Sciatic nerve (tissue), 2 donors: ENCODE measurements around the gene NLRP14. TPM values are rescaled to one million over a fixed set of nuclear protein-coding genes. Genes with fewer than 3 reads are reported as not detected.

Experiments used
- ATAC-seq: fragments of 200-7000 bp; cut with Tn5 transposase; one replicate; pipeline ENCODE4 v1.9.1; 2020; ENCODE audit warnings: mild to moderate bottlenecking, moderate library complexity
- DNase-seq: peaks from one replicate; pipeline ENCODE4 v3.0.0-alpha.2; 2020; ENCODE audit warnings: low spot score
- intact Hi-C: fragments of 100-400 bp; cut with DNase I; formaldehyde crosslinking; loops from one replicate; pipeline ENCODE4 v1.14.2; 2022
- total RNA-seq: library from RNA; stranded (reverse); fragmentation: NEBNext Ultra II Directional; extraction: Animal tissue kit (Norgen Biotek cat#: 25700); gene quantifications from one replicate; pipeline ENCODE4 v1.2.1, GENCODE V29; 2021
- donor health status: DM: no; HTN: no; CAD: no.
- donor health status: DM: no; HTN: no; CAD: no.

The NLRP14 gene
- total RNA-seq = 0.53 TPM

GRCh38 chr11:7020183-7020917, at the start of gene NLRP14, which contains the start of gene ZNF214:
TSS of gene NLRP14 (plus strand) at chr11:7020479. CDS start at chr11:7038587, 18,108 bp downstream.
TSS of gene ZNF214 (minus strand) at chr11:7020346. CDS start at chr11:7002835, 17,511 bp downstream.
- peak; percentile 99 for ATAC-seq
- DNase-seq = peak; percentile 94
- intact Hi-C loops = no loop called here

- intact Hi-C loops = no loop called here
- DNase-seq (no peak), ATAC-seq (no peak)
These were observed 40.9 kb upstream of the NLRP14 start for GRCh38 chr11:6979365-6979764.

GRCh38 chr11:6986487-6986886, 33.8 kb upstream of the NLRP14 start:
- intact Hi-C loops = no loop called here
- DNase-seq (no peak), ATAC-seq (no peak)

- no peak for DNase-seq
- intact Hi-C loops = no loop called here
- no peak for ATAC-seq
These were observed 31.8 kb upstream of the NLRP14 start for GRCh38 chr11:6988506-6988905.

- no peak for ATAC-seq
These were observed 29.1 kb upstream of the NLRP14 start for GRCh38 chr11:6991227-6991626.

GRCh38 chr11:6992026-6992425, 28.3 kb upstream of the NLRP14 start:
- no peak for ATAC-seq
- no peak for DNase-seq
- intact Hi-C loops = no loop called here

More at GRCh38 chr11:6991227-6991626, 29.1 kb upstream of the NLRP14 start:
- intact Hi-C loops = no loop called here
- no peak for DNase-seq

GRCh38 chr11:6992457-6993417, 27.5 kb upstream of the NLRP14 start:
- no peak for ATAC-seq
- DNase-seq = no peak
- intact Hi-C loops = no loop called here

- ATAC-seq = no peak
- DNase-seq = no peak
- intact Hi-C loops = no loop called here
These were observed 24.6 kb upstream of the NLRP14 start for GRCh38 chr11:6995703-6996102.

GRCh38 chr11:7004482-7004881, 15.8 kb upstream of the NLRP14 start:
- intact Hi-C loops = no loop called here
- DNase-seq (no peak), ATAC-seq (no peak)

- ATAC-seq (no peak), DNase-seq (no peak)
- intact Hi-C loops = no loop called here
These were observed 6.2 kb upstream of the NLRP14 start for GRCh38 chr11:7014118-7014517.

- intact Hi-C loops = no loop called here
- no peak for DNase-seq
- ATAC-seq = no peak
These were observed 4.3 kb upstream of the NLRP14 start for GRCh38 chr11:7016011-7016410.

GRCh38 chr11:7019500-7020182, 638 bp upstream of the NLRP14 start:
- ATAC-seq (peak; percentile 45), DNase-seq (peak; percentile 62)
- intact Hi-C loops = no loop called here

- intact Hi-C loops = no loop called here
- DNase-seq (no peak), ATAC-seq (no peak)
These were observed 1.0 kb downstream of the NLRP14 start for GRCh38 chr11:7021318-7021717.

- intact Hi-C loops = no loop called here
- ATAC-seq = no peak
- DNase-seq = no peak
These were observed 7.9 kb downstream of the NLRP14 start for GRCh38 chr11:7028141-7028540.

- intact Hi-C loops = no loop called here
- DNase-seq (no peak), ATAC-seq (no peak)
These were observed 10.6 kb downstream of the NLRP14 start for GRCh38 chr11:7030836-7031235.

GRCh38 chr11:7031471-7031871, 11.2 kb downstream of the NLRP14 start:
- intact Hi-C loops = no loop called here
- ATAC-seq = no peak
- no peak for DNase-seq

- intact Hi-C loops = no loop called here
- DNase-seq (no peak), ATAC-seq (no peak)
These were observed 12.4 kb downstream of the NLRP14 start for GRCh38 chr11:7032692-7033091.

GRCh38 chr11:7034019-7034418, 13.7 kb downstream of the NLRP14 start:
- intact Hi-C loops = no loop called here
- ATAC-seq (no peak), DNase-seq (no peak)

GRCh38 chr11:7046474-7047175, 26.3 kb downstream of the NLRP14 start:
- ATAC-seq (no peak), DNase-seq (no peak)
- intact Hi-C loops = no loop called here
